NCI-H774 (cell line): ENCODE results near the gene NUP93.
"Not testable (repeated sequence)": the region's sequence is repeated elsewhere in the genome, so short reads cannot be mapped to it uniquely, and the experiment has no call there.

Source experiments
- DNase-seq: peaks from one replicate; lab custom pipeline; 2025; lab: John Stamatoyannopoulos, UW

NUP93 gene

DNA sequence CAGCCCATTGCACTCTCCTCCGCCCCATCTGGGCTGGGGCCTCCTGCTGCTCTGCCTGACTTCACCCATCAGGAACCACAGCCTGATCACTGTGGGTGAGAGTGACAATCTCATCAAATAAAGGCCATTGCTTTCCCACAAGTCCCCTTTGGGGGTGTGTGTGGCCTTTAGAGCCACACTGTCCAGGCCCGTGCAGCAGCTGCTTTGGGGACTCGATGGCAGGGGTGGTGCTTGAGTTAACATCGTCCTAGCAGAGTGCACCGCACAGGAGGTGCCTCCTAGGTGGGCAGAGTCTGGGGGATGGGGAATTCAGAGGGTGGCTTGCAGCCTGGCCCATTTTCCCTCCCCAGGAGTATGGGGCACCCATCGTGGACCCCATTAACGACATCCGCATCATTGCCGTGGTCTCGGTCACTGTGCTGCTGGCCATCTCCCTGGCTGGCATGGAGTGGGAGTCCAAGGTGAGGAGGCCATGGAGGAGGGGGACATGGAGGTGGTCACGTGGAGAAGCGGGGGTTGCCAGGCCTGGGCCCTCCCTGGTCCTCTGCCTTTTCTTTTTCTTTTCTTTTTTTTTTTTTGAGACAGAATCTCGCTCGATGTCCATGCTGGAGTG is 140.5 kb downstream of the NUP93 start:
- DNase-seq = no peak

DNA sequence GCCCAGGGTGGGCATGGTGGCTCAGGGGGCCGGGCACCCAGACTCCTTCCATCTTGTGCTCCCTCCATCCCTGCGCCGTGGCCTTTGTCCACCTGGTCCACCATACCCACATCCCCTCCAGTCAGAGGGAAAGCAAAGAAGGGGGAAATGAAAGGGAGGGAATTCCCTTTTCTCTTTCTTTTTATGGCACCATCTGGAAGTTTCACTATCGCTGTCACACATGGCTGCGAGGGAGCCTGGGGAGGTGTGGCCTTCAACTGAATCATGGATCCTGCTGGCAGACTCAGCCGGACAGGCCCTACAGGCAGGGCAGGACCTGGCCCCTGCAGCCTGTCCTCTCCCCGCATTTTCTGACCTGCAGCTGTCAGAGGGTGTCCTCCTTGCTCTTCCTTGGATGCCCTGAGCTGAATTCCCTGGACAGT is 141.3 kb downstream of the NUP93 start:
- DNase-seq = no peak

DNA sequence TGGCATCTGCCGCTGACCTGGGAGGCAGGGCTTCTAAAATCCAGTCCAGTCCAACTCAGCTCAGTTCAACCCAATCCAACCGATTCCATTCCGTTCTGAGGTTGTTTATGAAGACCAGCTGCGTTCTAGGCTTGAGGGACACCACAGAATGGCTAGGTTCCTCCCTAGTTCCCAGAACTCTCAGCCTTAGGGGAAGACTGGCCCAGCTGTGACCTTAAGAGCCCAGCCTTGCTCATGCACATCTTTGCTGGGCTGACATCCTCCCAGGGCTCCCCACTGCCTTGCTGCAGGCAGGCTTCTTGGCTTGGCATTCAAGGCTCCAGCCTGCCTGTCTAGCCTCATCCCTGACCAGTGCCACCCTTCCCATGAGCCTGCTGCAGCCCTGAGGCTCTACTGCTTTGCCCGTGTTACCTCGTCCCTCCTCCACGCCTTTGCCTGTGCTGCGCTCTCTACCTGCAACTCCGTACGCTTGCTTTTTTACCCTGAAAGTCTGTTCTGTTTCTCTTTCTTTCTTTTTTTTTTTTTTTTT is 143.0 kb downstream of the NUP93 start:
- DNase-seq = no peak

DNA sequence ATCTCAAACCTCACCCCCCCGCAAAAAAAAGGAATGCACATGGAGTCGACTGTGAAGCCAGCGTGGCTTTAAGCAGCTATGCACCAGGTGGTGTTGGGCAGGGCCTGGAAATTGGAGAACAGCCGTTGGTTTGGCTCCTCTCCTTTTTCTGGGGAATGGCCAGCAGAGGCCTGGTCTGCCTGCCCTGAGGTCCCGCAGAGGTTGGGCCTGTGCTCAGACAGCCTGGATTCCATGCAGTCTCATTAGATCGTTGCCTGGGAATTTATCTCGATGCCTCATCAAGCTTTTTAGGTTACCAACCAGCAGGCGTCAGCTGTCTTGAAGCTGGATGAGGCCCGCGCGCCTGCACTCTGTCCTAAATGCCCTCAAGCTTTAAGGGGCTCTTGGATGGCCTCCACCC is 144.9 kb downstream of the NUP93 start:
- DNase-seq = no peak

DNA sequence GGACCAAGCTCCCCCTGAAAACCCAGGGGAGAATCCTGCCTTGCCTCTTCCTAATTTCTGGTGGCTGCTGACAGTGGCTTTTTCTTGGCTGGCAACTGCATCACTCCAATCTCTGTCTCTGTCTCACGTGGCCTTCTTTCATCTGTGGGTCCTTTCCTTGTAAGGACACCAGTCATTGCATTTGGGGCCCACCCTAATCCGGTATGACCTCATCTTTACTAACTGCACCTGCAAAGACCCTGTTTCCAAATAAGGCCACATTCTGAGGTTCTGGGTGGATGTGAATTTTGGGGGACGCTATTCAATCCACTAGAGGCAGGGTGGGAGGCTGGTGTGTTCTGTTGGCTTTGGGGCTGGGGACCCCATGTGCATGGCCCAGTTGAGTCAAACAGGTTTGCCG is 146.1 kb downstream of the NUP93 start:
- DNase-seq = no peak

DNA sequence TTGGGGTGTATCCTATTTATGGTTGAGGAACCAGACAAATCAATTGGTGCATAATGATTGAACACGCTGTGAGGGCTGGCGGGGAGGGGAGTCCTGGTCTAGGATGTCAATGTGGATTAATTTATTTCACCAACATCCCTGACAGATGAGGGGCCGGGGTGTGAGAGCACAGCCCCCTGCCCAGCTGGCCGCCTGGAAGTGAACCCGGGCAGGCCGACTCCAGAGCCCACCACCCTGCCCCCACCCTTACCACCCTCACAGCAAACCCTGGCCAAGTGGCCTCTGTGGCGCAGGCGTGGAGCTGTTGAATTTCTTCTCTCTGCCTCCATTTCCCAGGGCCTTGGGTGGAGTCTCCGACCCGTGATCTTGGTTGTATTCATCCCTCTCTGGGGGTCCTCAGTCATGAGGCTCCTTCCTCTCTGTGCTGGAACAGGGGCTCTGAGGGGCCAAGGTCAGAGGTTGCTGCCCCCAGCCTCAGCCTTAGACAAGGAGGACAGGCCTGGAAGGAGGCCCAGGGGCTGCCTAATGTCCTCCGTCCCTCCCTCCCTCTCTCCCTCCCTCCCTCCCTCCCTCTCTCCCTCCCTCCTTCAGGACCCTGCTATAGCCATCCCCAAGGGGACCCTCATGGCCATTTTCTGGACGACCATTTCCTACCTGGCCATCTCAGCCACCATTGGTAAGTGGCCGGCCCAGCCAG is 147.7 kb downstream of the NUP93 start:
- DNase-seq = no peak

DNA sequence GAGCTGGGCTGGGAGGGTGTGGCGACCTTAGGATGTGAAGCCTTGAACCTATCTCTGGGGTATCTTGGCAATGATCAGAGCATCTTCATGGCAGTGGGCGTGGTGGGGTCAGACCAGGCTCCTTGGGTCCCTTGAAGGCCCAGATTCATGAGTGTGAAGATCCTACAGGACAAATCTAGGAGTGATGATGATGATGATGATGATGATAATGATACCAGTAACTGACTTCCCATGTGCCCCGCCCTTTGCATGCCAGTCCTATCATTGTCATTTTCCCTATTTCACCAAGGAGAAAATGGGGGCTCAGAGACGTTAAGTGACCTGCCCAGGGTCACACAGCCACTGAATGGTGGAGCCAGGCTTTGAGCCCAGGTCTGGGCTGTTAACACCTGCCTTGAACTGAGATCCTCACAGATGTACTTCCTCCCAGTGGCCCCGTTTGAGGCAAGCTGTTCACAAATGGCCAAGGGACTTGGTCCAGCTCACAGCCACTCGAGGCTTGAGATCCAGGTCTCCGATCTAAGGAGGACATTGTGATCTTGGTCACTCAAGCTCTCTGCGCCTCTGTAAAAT is 148.4 kb downstream of the NUP93 start:
- no peak for DNase-seq

DNA sequence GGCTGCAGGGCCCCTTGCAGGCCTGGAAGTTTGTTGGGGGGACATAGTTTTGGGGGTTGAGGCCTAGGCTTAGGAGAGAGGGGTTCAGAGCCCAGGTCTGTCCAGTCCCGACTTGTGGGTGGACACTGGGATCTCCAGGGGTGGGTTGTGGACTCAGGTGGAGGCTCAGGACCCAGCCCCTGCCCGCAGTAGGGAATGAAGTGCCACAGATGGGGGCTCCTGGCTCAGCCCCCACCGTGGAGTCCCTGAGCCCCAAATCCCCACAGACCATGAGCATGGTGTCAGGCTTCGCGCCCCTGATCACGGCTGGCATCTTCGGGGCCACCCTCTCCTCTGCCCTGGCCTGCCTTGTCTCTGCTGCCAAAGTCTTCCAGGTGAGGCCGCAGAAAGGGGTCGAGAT is 149.3 kb downstream of the NUP93 start:
- no peak for DNase-seq

DNA sequence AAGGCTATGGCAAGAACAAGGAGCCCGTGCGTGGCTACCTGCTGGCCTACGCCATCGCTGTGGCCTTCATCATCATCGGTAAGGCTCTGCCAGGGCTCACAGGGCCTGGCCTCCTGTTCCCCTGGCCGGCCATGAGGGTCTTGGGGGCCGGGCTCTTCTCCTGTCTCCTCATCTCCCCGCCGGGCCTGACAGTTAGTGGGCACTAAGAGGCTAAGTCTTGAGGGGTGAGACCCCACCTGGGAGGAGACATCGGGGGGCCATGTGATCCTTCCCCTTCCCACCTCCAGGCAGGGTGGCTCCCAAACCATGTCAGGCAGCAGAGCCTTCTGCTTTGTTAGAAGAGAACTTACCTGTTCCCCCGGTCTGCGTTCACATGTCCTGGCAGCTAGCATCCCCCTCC is 150.2 kb downstream of the NUP93 start:
- no peak for DNase-seq

DNA sequence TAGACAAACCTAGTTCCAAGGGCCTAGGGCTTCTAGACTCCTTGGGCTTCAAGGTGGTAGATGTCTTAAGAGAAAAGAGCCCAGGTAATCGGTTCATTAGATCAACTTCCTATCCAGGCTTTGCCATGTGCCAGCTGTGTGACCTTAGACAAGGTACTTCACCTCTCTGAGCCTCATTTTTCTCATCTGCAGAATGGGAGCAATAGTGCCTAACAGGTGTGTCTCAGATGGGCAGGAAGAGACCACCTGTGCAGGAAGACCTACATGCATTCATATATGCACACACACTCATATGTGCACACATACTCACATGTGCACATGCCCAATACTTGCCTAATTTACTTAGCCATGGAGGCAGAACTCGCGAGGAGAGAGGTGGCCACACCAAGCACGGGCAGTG is 150.8 kb downstream of the NUP93 start:
- DNase-seq = no peak

DNA sequence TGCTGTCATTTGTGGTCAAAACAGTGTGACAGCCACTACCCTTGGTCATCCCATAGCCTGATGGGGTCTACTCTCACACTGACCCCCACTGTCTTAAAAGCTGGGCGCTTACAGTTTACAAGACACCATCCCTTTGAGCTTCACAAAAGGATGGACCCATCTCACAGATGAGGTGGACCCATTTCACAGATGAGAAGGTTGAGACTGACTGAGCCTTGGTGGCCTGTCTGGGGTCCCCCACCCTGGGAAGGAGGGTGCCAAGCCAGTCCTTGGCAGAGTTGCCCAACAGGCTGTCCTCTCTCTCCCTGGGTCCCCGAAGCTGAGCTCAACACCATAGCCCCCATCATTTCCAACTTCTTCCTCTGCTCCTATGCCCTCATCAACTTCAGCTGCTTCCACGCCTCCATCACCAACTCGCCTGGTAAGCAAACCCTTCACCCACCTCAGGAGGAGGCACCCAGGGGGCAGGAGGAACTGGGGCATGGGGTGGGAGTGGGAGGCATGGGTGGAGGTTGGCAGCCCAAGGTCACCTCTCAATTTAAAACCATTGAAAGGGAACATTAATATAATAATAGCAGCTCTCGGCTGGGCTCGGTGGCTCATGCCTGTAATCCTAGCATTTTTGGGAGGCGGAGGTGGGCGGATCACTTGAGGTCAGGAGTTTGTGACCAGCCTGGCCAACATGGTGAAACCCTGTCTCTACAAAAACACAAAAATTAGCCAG is 152.3 kb downstream of the NUP93 start:
- no peak for DNase-seq

DNA sequence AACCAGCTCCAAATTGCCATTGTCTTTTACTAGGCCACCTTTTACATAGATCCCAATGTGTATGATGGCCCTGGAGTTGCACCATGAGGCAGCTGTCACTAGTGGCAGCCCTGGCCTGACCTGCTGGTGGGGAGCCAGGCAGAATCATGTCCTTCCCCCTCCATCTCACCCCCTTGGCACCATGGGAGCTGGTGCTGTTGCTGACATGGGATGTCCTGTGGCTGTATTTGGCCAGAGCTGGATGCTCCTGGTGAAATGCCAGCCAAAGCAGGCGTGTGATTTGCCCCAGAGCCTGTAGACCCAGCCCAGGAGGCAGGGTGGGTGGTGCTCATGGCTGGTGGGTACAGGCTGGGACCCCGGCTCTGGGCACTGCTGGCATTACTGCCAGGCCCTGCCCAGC is 153.7 kb downstream of the NUP93 start:
- DNase-seq = no peak

DNA sequence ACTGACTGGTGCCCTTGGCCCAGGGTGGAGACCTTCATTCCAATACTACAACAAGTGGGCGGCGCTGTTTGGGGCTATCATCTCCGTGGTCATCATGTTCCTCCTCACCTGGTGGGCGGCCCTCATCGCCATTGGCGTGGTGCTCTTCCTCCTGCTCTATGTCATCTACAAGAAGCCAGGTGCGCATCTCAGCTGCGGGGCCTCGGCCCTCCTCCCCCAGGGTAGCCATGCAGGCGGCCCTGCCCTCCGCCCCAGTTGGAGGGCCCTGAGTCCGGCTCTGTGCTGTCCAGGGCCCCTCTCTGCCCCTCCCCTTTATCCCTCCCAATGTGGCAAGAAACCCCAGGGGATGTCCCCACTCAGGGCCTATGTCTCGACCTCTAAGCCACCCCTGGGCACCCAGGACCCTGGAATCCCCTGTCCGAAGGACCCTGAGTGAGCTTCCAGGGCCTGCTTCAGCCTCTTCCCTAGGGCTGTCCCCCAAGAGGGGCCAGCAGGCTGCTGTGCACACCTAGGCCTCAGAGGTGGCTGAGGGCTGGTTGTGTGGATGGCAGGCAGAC is 154.2 kb downstream of the NUP93 start:
- DNase-seq = no peak

DNA sequence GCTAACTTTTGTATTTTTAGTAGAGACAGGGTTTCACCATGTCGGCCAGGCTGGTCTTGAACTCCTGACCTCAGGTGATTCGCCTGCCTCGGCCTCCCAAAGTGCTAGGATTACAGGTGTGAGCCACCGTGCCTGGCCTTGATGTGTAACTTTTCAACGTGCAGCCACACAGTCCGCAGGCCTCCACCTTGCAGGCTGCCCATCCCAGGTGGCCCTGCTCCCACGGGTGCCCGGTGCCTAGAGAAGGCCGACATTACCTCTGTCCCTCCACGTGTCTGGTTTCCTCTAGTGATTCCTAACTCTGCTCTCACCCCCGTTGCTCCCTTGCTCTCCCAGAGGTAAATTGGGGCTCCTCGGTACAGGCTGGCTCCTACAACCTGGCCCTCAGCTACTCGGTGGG is 155.0 kb downstream of the NUP93 start:
- DNase-seq = not testable (repeated sequence)

DNA sequence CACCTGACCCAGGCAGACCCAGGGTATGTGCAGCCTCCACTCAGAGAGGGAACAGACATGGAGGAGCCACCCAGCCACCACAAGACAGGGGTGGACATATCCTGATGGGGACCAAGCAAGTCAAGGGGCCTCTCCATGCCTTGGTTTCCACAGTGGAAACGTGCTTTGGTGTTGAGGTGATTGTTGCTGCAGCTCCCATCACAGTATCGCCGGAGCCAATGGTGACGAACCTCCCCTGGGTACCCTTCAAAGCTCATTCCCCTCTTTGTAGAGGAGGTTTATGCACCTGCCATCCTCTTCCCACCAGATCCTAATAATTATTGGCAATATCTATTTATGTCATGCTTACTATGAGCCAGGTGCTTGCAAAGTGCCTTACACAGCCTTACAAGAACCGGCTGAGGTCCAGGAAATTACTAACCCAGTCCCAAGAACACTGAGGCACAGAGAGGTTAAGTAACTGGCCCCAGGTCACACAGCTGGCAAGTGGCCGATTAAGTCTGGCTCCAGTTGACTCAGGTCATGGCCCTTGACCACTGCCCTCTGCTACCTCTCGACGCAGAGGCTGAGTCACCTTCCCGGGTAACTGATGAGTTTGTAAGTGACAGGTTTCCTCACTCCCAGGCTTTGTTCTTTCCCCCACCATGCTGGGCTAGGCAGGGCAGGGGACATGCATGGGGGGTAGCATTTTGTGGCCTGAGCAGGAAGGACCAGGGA is 155.7 kb downstream of the NUP93 start:
- DNase-seq = no peak

DNA sequence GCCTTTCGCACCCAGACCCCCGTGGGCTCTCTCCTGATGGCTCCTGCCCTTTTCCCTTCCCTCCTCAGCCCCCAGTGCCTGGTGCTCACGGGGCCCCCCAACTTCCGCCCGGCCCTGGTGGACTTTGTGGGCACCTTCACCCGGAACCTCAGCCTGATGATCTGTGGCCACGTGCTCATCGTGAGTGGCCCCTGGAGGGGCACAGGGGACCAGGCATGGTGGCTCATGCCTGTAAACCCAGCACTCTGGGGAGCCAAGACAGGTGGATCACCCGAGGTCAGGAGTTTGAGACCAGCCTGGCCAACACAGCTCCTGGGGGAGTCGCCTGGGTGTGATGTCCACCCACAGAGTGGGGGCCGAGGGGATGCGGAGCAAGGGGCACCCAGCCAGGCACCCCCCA is 156.4 kb downstream of the NUP93 start:
- DNase-seq = no peak

DNA sequence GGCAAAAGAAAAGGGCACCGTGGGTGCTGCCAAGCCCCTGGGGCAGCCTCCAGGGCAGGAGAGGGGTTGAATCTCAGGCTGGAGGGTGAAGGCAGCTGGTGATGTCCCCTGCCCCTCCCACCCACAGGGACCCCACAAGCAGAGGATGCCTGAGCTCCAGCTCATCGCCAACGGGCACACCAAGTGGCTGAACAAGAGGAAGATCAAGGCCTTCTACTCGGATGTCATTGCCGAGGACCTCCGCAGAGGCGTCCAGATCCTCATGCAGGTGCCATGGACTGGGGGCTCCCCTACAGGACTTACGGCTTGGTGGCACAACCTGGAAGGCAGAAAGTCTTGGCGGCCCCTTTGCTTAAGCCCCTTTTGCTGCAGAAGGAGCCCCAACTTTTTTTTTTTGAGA is 156.9 kb downstream of the NUP93 start:
- DNase-seq = no peak

DNA sequence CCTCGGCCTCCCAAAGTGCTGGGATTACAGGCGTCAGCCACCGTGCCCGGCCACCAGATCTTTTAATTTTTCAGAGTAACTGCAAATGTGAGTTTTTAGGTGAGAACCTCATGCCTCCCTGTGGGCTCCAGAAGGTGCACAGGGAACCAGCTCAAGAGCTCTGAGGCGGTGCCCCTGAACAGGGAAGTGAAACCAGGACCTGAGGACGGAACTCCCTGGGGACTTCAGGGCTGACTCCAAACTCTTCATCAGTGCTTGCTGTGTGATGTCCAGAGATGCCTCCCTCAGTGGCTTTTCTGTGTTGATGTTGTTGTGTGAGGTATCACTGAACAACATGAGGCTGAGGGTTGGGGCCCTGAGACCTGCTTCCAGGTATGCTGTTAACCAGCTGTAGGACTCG is 158.9 kb downstream of the NUP93 start:
- no peak for DNase-seq

DNA sequence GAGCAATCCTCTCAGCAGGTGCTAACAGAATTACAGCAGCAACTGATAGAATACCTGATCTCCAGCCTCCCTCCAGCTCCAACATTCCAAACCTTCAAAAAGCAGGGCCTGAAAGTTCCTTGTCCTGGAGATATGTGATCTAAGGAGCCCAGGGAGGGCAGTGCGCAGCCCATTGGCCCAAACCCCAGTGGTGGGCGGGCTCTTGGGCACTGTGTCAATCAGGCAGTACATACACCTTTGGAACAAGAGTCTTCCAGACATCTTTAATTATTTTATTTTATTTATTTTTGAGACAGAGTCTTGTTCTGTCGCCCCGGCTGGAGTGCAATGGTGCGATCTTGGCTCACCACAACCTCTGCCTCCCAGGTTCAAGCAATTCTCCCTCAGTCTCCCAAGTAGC is 159.3 kb downstream of the NUP93 start:
- DNase-seq = no peak

DNA sequence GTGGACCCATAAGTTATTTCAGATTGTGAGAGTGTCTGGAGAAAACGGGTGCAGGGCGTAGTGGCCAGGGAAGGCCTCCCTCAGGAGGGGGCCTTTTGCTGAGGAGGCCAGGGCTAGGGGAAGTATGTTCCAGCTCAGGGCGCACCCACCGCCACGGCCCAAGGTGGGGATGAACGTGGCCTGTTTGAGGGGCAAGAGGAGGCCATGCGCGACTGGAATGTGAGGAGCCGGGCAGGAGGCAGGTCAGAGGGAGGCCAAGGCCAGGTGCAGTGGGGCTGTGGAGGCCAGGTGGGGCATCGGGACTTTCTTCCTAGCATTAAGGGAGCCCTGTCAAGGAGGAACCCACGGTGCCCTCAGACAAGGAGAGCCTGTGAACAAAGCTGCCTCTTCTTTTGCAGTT is 161.8 kb downstream of the NUP93 start:
- DNase-seq = no peak

DNA sequence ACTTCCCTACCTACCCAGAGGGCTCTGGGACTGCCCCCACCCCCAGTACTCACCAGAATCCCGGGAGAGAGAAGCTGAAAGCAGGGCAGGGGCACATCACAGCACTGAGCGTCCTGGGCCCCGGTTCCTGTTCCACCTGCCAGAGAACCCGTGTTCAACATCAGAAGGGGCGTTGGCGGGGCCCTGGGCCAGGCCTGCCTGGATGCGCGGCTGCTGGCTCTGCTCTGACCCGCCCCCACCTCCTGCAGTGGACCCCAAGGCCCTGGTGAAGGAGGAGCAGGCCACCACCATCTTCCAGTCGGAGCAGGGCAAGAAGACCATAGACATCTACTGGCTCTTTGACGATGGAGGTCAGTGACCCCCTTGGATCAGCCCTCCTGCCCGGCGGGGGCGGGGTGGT is 162.8 kb downstream of the NUP93 start:
- DNase-seq = no peak
